Measurements from ENCODE around the gene MADD.
"Not testable (repeated sequence)": the region's sequence is repeated elsewhere in the genome, so short reads cannot be mapped to it uniquely, and the experiment has no call there.

MADD gene

DNA sequence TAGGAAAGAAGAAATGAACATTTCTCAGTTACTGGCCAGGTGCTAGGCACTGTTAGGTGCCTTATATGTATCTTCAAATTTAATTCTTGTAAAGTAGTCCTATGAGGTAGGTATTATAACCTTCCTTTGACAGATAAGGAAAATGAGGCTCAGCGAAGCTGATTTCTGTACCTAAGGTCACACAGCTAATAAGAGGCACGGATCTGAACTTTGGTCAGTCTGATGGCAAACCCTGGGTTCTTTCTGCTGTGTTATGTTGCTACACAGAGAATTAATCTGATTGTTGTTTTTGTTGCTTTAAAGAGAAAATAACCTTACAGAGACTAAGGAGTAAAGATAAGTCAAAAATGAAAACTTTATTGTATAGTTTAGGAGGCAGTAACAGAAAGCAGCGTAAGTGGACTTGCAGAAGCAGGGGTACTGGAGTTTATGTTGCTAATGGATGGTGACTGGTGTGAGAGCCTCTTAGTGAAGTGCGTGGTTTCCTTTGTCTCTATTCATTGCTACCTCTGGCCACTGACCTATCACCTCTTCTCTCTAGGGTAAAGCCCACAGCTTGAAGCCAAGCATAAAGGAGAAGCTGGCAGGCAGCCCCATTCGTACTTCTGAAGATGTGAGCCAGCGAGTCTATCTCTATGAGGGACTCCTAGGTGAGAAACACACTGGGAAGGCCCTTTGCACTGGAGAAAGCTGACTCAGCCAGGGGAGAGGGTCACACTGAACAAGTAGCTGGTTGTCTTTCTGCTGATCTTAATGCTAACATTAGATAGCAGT is 38.3 kb downstream of the MADD start:
- TF ChIP-seq, protein P1, sequence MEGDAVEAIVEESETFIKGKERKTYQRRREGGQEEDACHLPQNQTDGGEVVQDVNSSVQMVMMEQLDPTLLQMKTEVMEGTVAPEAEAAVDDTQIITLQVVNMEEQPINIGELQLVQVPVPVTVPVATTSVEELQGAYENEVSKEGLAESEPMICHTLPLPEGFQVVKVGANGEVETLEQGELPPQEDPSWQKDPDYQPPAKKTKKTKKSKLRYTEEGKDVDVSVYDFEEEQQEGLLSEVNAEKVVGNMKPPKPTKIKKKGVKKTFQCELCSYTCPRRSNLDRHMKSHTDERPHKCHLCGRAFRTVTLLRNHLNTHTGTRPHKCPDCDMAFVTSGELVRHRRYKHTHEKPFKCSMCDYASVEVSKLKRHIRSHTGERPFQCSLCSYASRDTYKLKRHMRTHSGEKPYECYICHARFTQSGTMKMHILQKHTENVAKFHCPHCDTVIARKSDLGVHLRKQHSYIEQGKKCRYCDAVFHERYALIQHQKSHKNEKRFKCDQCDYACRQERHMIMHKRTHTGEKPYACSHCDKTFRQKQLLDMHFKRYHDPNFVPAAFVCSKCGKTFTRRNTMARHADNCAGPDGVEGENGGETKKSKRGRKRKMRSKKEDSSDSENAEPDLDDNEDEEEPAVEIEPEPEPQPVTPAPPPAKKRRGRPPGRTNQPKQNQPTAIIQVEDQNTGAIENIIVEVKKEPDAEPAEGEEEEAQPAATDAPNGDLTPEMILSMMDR (conservative IDR thresholded peaks at IDR 0.05) = no peak

DNA sequence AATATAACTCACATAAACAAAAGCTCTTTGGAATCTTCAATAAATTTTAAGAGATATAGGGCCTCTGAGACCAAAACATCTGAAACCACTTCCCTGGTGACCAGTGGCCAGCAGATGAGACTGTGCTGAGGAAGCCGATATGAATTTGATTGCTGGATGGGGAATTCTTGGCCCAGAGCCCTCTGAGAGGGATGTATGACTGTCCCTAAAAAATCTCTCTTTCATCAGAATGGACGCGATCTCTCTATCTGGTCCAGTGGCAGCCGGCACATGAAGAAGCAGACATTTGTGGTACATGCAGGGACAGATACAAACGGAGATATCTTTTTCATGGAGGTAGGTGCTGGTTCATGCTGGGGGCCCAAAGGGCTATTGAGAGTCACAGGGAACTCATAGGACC is 45.1 kb downstream of the MADD start:
- TF ChIP-seq, protein P1 (conservative IDR thresholded peaks at IDR 0.05) = no peak
- H3K27ac ChIP-seq = no peak overlapping the region

More for the DNA sequence above, 38.3 kb downstream of the MADD start:
- no peak overlapping the region for H3K27ac ChIP-seq

DNA sequence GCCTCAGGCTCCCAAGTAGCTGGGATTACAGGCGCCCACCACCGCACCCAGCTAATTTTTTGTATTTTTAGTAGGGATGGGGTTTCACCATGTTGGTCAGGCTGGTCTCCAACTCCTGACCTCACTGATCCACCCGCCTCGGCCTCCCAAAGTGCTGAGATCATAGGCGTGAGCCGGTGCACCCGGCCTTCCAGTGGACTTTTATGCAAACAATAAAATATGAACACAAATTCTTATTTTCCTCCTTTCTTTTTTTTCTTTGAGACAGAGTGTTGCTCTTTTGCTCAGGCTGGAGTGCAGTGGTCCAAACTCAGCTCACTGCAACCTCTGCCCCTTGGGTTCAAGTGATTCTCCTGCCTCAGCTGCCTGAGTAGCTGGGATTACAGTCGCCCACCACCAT is 46.6 kb downstream of the MADD start:
- not testable (repeated sequence) for H3K27ac ChIP-seq

DNA sequence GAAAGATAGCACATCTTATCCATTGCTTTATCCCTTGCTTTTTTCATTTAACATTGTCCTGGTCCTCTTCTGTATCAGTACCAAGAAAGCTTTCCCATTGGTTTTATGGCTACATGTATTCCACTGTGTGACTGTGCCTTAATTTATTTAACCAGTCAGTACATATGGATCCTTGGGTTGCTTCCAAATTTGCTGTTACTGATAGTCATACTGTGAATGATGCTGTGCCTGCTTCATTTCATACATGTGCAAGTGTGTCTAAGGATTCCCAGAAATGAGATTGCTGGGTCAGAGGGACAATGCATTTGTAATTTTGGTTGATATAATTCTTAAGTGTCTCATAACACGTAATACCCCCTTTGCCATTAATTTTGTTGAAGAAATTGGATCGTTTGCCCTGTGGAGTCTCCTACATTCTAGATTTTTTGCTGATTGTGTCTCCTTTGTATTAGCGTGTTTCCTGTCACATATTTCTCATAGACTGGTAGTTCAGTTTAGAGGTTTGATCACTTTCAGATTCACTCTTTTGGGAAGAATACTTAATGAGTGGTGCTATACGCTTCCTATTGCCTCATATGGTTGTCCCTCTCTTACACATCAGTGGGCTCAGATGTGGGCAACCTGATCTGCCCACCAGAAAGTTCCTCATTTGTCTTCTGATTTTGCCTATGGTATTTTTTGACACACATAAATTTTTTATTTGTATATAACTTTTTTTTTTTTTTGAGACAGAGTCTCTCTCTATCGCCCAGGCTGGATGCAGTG is 47.3 kb downstream of the MADD start:
- no peak overlapping the region for H3K27ac ChIP-seq
- TF ChIP-seq, protein P1 (conservative IDR thresholded peaks at IDR 0.05) = no peak

DNA sequence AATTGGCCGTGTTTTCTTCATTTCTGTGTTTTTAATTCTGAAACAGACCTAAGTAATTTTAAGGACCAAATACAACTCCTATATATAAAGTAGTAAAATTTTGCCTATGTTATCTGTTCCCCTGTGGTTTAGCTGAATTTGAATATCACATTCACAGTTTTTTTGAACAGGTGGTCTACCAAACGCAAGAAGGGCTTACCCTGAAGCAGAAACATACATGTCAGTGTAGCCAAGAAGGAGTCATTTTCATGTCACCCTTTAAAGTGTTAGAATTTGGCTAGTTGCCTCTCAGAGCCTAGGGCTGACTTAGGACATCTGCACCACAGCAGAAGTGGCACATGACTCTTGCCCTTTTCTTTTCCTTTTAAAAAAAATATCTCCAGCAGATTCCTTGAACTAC is 48.2 kb downstream of the MADD start:
- TF ChIP-seq, protein P1 (conservative IDR thresholded peaks at IDR 0.05) = no peak
- no peak overlapping the region for H3K27ac ChIP-seq

DNA sequence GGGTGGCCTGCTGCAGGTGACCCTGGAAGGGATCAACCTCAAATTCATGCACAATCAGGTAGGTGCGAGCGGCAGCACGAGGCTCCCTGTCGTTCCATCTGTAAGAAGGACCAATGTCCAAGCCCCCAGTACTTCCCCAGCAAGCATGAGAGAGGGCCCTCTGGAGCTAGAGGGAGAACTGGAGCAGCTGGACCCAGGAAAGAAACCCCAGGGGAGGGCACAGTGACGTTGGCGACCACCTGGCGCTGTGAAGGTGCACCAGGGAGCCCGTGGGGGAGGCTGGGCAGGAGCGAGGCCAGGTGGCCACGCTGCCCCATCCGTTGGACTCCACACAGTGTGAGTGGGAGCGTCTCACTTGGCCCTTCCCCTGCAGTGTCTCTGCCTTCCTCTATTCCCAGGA is 54.6 kb downstream of the MADD start:
- no peak overlapping the region for H3K27ac ChIP-seq
- TF ChIP-seq, protein P1 (conservative IDR thresholded peaks at IDR 0.05) = no peak

DNA sequence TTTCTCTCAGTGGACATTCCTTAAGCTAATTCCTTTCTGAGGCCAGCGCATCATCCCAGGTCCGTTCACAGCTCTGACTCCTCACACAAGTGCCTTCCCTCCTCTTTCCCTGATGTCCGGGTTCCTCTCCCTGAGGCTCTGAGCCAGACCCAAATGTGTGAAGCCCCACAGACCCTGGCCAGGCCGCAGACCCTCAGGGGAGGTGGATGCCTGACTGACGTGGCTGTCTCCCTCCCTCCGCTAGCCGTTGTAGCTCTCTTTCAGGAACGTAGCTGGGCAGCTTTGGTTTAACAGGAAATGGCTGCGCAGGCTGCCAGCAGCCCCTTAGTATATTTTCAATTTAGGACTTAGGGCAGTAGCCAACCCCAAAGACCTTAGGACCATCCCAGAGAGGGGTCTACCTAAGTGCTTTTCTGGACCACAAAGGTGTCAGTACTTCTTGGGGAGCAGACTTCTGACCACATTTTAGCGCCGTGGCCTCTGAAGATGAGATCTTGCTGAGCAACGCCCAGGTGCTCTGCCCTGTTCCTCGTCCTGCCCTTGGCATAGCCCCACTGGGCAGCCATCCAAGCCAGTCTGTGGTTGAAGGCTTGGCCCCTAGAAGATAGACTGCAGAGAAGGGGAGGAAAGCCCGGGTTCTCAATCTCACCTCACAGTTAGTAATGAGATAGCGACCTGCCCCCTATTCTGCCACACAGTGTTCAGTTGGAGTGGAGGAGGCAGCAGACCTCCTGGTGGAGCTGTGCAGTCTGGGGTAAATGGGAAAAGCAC is 55.5 kb downstream of the MADD start:
- TF ChIP-seq, protein P1 (conservative IDR thresholded peaks at IDR 0.05) = no peak
- H3K27ac ChIP-seq = no peak overlapping the region

Measured in VCaP (cell line).